Panc1 (cell line): ENCODE data around the gene NAXE. TPM values are rescaled to one million over a fixed set of nuclear protein-coding genes. Genes with fewer than 3 reads are reported as not detected.

Experiments
- ATAC-seq: fragments of 200-7000 bp; cut with Tn5 transposase; 2 replicates; pipeline ENCODE4 v1.9.1; 2020; ENCODE audit warnings: mild to moderate bottlenecking, moderate library complexity
- BruUV-seq: library from RNA; stranded (reverse); fragments of 400-500 nt; replicated peaks from 2 replicates; lab custom pipeline; 2021; lab: Mats Ljungman, UMichigan
- CTCF ChIA-PET: fragments of 300-600 bp; sonication (Branson Sonifier 250); formaldehyde crosslinking; loops from one replicate; lab custom pipeline; 2022; ENCODE audit warnings: antibody characterized with exemption; lab: Charles Lee
- POLR2A ChIA-PET: fragments of 300-600 bp; sonication (Branson Sonifier 250); formaldehyde crosslinking; loops from one replicate; lab custom pipeline; 2022; ENCODE audit warnings: antibody characterized with exemption; lab: Charles Lee
- DNase-seq: peaks from one replicate; pipeline ENCODE4 v3.0.0-alpha.2; 2010; ENCODE audit warnings: low read depth, low spot score
- H3K27ac ChIP-seq: 2 replicates; pipeline ENCODE4 v1.5.1; 2011; ENCODE audit warnings: mild to moderate bottlenecking, low read length, inconsistent platforms
- H3K27me3 ChIP-seq: fragments of 200-500 bp; sonication (Bioruptor generic); 2 replicates; pipeline ENCODE4 v1.6.0; 2014; ENCODE audit warnings: low read length, inconsistent platforms; ENCODE audit not compliant: control insufficient read depth, insufficient read depth
- H3K36me3 ChIP-seq: fragments of 200-500 bp; sonication (Bioruptor generic); 2 replicates; pipeline ENCODE4 v1.5.1; 2014; ENCODE audit warnings: inconsistent platforms, mild to moderate bottlenecking, low read length, moderate library complexity; ENCODE audit not compliant: control insufficient read depth, insufficient read depth
- H3K4me1 ChIP-seq: 2 replicates; pipeline ENCODE4 v1.5.1; 2011; ENCODE audit warnings: inconsistent platforms, mild to moderate bottlenecking, low read length, moderate library complexity; ENCODE audit not compliant: control insufficient read depth, insufficient read depth
- H3K4me3 ChIP-seq, 2 experiments: 2 replicates each; pipeline ENCODE4 v1.5.1; 2011 to 2012; ENCODE audit warnings: low read depth in 2 of 2, low read length in 2 of 2, mild to moderate bottlenecking in 2 of 2, inconsistent platforms in 1 of 2, moderate library complexity in 1 of 2
- H3K9me3 ChIP-seq: fragments of 200-500 bp; sonication (Bioruptor generic); 2 replicates; pipeline ENCODE4 v1.5.1; 2014; ENCODE audit warnings: low read depth, mild to moderate bottlenecking, inconsistent platforms, low read length, moderate library complexity; ENCODE audit not compliant: control insufficient read depth, insufficient read depth
- POLR2AphosphoS5 ChIP-seq: IDR thresholded peaks from 2 replicates; pipeline ENCODE4 v1.6.1; 2012; ENCODE audit warnings: mild to moderate bottlenecking, low read depth, low read length, moderate library complexity
- SIN3A ChIP-seq: IDR thresholded peaks from 2 replicates; pipeline ENCODE4 v1.6.1; 2012; ENCODE audit warnings: low read depth, mild to moderate bottlenecking, low read length, moderate library complexity, borderline replicate concordance; ENCODE audit not compliant: insufficient read depth
- TCF7L2 ChIP-seq: IDR thresholded peaks from 2 replicates; pipeline ENCODE4 v1.6.1; 2011; ENCODE audit warnings: mild to moderate bottlenecking, low read depth, low read length, inconsistent platforms
- in situ Hi-C: cut with HindIII; loops from 2 replicates; pipeline ENCODE4 v1.10.0; 2016; ENCODE audit warnings: low sequenced_read_pairs, low pct_unique_long_range_greater_than_20kb
- intact Hi-C: fragments of 100-400 bp; cut with micrococcal nuclease; formaldehyde crosslinking; loops from one replicate; pipeline ENCODE4 v1.10.0; 2022; ENCODE audit not compliant: unreplicated experiment
- total RNA-seq: library from RNA; stranded (reverse); gene quantifications from one replicate; pipeline ENCODE4 v1.2.1, GENCODE V29; 2021; ENCODE audit not compliant: unreplicated experiment
- TF ChIP-seq, protein P1 (sequence below): fragments of 450-650 bp; IDR thresholded peaks from 2 replicates; pipeline ENCODE4 v1.5.1; 2017; ENCODE audit warnings: mild to moderate bottlenecking
- TF ChIP-seq, protein P2 (sequence below), 2 experiments: IDR thresholded peaks; 2 replicates each; pipeline ENCODE4 v1.6.1; 2011 to 2012; ENCODE audit warnings: low read depth in 2 of 2, control low read depth in 1 of 2, low read length in 1 of 2, mild to moderate bottlenecking in 1 of 2, moderate library complexity in 1 of 2; ENCODE audit not compliant: insufficient read depth in 1 of 2

The NAXE gene
- total RNA-seq, 1 experiment from 2014 or later = 211 TPM

DNA sequence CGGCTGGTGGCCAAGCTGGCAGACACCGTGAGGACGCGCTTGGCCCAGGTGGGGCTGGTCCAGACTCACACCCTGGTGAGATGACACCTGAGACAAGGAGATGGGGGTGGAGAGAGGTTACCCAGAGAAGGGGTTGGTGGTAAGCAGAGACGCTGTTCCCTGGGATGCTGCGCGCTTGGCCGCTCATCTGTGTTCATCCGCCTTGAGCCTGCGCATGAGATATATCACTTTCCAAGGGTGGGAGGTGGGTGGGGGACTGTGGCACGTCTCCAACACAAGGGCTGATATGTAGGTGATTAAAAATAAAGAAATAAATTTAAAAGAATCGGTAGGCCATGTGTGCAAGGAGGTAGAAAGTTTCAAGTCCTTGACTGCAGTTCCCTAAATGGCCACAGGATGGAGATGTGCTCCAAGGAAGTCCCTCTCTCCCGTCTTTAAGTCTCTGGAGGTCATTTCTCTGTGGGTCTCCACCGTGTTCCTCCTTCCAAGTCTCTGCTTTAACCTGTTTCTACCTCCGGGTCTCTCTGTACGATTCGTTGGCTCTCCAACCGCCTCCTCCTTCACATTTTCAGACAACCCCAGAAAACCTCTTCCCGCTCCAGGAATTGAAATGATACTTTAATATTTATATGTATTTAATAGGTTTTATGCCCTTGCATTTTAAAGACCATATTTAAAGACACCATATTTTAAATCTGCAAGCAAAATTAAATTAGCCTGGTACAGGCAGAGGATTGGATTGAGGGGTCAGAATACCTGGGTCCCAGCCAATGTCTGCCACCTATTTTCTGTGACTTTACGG lies 7.6 kb upstream of the NAXE start:
- no peaks in the 10 kb centered on the region for H3K36me3 ChIP-seq
- DNase-seq = no peak
- in situ Hi-C loops = no loop called here
- peak; percentile 74 for ATAC-seq
- BruUV-seq = no TSS peak
- no peak overlapping the region for H3K27ac ChIP-seq
- H3K4me3 ChIP-seq = no peak overlapping the region
- POLR2A ChIA-PET = no interaction called here
- no peaks in the 10 kb centered on the region for H3K9me3 ChIP-seq
- CTCF ChIA-PET = interaction anchor here (0.5 to 0.7 kb wide), 3 partner anchors 40 to 130 kb away, joined by 3 to 6 read pairs (median 4); no protein-coding TSS in a partner anchor
- intact Hi-C loops = no loop called here
- TF ChIP-seq TCF7L2 (no peak), POLR2AphosphoS5 (no peak)
- TF ChIP-seq, protein P1, sequence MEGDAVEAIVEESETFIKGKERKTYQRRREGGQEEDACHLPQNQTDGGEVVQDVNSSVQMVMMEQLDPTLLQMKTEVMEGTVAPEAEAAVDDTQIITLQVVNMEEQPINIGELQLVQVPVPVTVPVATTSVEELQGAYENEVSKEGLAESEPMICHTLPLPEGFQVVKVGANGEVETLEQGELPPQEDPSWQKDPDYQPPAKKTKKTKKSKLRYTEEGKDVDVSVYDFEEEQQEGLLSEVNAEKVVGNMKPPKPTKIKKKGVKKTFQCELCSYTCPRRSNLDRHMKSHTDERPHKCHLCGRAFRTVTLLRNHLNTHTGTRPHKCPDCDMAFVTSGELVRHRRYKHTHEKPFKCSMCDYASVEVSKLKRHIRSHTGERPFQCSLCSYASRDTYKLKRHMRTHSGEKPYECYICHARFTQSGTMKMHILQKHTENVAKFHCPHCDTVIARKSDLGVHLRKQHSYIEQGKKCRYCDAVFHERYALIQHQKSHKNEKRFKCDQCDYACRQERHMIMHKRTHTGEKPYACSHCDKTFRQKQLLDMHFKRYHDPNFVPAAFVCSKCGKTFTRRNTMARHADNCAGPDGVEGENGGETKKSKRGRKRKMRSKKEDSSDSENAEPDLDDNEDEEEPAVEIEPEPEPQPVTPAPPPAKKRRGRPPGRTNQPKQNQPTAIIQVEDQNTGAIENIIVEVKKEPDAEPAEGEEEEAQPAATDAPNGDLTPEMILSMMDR = peak; percentile 91
- TF ChIP-seq, protein P2, sequence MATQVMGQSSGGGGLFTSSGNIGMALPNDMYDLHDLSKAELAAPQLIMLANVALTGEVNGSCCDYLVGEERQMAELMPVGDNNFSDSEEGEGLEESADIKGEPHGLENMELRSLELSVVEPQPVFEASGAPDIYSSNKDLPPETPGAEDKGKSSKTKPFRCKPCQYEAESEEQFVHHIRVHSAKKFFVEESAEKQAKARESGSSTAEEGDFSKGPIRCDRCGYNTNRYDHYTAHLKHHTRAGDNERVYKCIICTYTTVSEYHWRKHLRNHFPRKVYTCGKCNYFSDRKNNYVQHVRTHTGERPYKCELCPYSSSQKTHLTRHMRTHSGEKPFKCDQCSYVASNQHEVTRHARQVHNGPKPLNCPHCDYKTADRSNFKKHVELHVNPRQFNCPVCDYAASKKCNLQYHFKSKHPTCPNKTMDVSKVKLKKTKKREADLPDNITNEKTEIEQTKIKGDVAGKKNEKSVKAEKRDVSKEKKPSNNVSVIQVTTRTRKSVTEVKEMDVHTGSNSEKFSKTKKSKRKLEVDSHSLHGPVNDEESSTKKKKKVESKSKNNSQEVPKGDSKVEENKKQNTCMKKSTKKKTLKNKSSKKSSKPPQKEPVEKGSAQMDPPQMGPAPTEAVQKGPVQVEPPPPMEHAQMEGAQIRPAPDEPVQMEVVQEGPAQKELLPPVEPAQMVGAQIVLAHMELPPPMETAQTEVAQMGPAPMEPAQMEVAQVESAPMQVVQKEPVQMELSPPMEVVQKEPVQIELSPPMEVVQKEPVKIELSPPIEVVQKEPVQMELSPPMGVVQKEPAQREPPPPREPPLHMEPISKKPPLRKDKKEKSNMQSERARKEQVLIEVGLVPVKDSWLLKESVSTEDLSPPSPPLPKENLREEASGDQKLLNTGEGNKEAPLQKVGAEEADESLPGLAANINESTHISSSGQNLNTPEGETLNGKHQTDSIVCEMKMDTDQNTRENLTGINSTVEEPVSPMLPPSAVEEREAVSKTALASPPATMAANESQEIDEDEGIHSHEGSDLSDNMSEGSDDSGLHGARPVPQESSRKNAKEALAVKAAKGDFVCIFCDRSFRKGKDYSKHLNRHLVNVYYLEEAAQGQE (IDR thresholded peaks at IDR 0.05; ENCODE audit: insufficient read depth in 1 of 2, low read depth in 2 of 2, low read length in 1 of 2) = no peak
- no peaks in the 10 kb centered on the region for H3K27me3 ChIP-seq
- peaks cover 19% of the 10 kb centered on the region for H3K4me1 ChIP-seq

DNA sequence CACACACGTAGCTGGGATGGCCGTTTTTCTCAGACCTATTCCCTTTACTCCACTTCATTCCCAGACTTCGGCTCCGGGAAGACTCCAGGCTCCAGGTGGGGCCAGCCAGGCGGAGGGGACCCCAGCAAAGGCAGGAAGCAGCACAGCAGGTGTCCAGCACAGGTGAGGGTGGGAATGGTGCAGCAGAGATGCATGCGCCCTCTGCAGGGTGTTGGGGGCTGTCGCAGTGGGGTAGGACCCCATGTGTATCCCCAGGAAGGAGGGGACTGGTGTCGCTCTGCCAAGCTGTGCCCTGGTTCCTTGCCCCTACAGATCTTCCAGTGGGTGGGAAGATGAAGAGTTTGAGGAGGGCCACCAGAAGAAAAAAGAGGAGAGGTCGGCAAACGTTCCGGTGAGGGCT lies 6.8 kb upstream of the NAXE start:
- Histone ChIP-seq H3K36me3 (no peaks in the 10 kb centered on the region), H3K27me3 (no peaks in the 10 kb centered on the region), H3K4me3 (no peak overlapping the region), H3K4me1 (peaks cover 19% of the 10 kb centered on the region), H3K9me3 (no peaks in the 10 kb centered on the region), H3K27ac (no peak overlapping the region)
- in situ Hi-C loops = no loop called here
- ATAC-seq (0 out of 2 replicates have a peak, but pooled peaks have one; percentile 37), DNase-seq (no peak)
- BruUV-seq = no TSS peak
- CTCF ChIA-PET = interaction anchor here (0.6 to 1.2 kb wide), 4 partner anchors 39 to 362 kb away, joined by 3 to 4 read pairs (median 3); no protein-coding TSS in a partner anchor
- TF ChIP-seq, protein P1 = no peak; the same call in 1 of the 2 replicates
- TF ChIP-seq SIN3A = no peak
- TF ChIP-seq POLR2AphosphoS5 = no peak
- TF ChIP-seq TCF7L2 = no peak
- TF ChIP-seq, protein P2 (IDR thresholded peaks at IDR 0.05; ENCODE audit: insufficient read depth in 1 of 2, low read depth in 2 of 2, low read length in 1 of 2) = no peak
- intact Hi-C loops = loop anchor here (1.0 kb wide), 1 partner anchor 23 kb away; no protein-coding TSS in a partner anchor
- POLR2A ChIA-PET = no interaction called here
